GM21381 (cell line): ENCODE data around the gene CACNA1H.

Source experiments
- ATAC-seq: cut with Tn5 transposase; IDR thresholded peaks from one replicate; pipeline ENCODE4 v1.9.1; 2021; ENCODE audit warnings: mild to moderate bottlenecking, moderate library complexity; ENCODE audit not compliant: unreplicated experiment

CACNA1H gene

GRCh38 chr16:1171001-1171400 is 18.1 kb downstream of the CACNA1H start:
- no peak for ATAC-seq

- no peak for ATAC-seq
These were observed 19.0 kb downstream of the CACNA1H start for GRCh38 chr16:1171854-1172428.

GRCh38 chr16:1172651-1173050 is 19.7 kb downstream of the CACNA1H start:
- no peak for ATAC-seq

GRCh38 chr16:1173788-1174451 is 21.0 kb downstream of the CACNA1H start:
- ATAC-seq: no peak

GRCh38 chr16:1174477-1175357 is 21.8 kb downstream of the CACNA1H start:
- no peak for ATAC-seq

- ATAC-seq: no peak
These were observed 22.8 kb downstream of the CACNA1H start for GRCh38 chr16:1175566-1176279.

DNA sequence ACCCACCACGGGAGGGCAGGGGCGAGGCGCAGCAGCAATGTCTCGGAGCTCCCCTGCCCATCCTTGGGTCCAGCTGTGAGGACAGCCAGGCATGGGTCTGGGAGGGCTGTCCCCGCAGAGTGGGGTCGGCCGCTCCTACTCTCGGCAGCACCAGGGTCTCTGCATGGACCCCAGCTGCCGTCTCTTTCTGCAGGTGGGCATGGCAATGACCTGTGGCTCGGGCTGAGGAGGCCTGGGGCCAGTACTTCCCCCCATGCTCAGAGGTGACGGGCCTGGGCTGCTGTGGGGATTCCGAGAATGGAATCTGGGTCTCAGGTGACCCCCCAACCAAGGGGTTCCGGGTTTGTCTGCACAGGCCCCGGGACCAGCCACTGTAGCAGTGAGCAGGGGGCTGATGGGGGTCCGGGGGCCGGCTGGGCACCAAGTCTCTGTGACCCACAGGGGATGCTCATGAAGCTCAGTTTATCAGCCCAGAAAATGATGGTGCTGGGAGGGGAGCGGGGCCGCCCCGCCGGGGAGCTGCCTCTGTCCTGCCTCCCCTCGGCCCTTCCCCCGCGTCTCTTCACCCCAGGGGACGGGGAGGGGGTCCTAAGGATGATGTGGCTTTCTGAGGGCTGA is 23.5 kb downstream of the CACNA1H start:
- ATAC-seq: no peak

GRCh38 chr16:1177053-1177452 is 24.1 kb downstream of the CACNA1H start:
- no peak for ATAC-seq

GRCh38 chr16:1177750-1178149 is 24.8 kb downstream of the CACNA1H start:
- ATAC-seq: no peak

DNA sequence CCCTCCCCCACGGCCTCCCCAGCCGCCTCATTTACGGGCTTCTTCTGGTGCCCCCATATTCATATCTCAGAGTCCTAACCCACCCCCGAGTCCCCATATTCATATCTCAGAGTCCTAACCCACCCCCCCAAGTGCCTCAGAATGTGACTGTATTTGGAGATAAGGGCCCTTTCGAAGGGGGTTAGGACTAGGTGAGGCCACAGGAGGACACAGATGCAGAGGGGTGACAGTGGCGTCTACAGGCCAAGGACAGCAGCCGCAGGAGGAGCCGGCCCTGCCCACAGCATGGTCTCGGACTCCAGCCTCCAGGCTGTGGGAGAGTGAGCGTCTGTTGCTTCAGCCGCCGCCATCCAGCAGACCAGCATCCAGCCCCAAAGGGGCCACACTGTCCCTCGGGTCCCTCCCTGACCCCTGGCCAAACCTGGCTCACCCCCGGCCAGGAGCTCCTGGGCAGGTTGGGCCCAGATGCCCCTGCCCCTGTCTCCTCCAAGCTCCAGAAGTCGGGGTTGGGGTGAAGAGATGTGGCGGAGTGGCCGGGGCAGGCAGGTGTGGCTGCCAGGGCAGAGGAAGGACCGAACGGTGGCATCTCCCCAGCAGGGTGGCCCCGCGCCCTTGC is 25.5 kb downstream of the CACNA1H start:
- ATAC-seq: no peak

GRCh38 chr16:1180549-1181403 is 27.9 kb downstream of the CACNA1H start:
- ATAC-seq: no peak

GRCh38 chr16:1181404-1182315 is 28.8 kb downstream of the CACNA1H start:
- no peak for ATAC-seq

DNA sequence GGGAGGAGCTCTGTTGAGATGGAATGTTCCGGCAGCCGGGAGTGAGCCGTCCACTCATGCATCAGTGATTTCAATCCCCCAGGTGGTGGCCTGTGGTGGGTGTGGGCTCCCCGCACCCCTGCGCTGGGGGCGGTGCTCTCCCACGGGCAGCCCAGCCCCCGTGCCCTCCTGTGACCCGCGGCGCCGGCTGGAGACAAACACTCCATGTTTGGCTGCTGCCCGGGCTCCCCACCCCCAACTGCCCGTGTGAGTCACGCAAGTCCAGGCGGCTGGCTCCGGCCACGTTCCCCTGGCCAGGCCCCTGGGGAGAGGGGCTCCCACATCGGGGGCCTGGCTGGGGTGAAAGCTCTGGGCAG is 29.4 kb downstream of the CACNA1H start:
- no peak for ATAC-seq

DNA sequence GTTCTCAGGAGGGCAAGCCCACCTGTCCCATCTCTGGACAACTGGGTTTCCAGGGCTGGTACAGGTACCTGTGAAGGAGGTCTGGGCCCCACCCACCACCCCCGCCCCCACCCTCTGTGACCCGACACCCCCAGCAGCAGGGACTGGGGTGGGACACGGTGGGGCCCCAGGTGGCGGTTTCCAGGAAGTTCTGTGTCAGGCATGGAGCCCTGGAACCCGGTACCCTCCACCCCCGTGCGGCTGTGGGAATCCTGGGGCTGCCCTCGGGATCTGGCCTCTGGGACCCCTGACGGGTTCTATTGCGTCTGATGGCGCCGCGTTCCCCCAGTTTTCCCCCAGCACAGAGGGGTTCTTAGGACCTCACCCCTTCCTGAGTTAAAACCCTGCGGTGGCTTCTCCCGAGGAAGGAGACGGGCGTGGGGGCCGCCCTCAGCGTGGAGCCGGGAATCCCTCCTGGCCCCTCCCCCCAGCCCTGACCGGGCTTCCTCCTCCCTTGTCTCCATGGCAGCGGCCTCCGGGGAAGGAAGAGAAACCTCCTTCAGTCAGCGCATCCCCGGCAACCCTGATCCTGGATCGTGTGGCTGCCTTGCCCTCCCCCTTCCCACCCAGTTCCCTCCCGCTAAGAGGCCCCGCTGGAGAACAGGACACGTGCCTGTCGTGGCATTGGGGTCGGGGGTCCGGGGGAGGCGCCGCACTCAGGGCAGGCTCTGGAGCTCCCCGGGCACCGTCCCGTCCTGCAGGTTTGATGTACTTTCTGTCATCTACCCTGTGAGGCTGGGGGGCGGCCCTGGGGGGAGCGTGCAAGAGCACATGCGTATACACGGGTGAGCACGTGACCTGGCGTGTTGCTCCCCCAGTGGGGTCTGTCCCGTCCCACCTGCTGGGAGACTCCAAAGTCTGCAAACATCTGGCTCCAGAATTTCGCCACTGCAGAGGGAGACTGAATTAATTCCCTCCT is 30.3 kb downstream of the CACNA1H start:
- no peak for ATAC-seq

DNA sequence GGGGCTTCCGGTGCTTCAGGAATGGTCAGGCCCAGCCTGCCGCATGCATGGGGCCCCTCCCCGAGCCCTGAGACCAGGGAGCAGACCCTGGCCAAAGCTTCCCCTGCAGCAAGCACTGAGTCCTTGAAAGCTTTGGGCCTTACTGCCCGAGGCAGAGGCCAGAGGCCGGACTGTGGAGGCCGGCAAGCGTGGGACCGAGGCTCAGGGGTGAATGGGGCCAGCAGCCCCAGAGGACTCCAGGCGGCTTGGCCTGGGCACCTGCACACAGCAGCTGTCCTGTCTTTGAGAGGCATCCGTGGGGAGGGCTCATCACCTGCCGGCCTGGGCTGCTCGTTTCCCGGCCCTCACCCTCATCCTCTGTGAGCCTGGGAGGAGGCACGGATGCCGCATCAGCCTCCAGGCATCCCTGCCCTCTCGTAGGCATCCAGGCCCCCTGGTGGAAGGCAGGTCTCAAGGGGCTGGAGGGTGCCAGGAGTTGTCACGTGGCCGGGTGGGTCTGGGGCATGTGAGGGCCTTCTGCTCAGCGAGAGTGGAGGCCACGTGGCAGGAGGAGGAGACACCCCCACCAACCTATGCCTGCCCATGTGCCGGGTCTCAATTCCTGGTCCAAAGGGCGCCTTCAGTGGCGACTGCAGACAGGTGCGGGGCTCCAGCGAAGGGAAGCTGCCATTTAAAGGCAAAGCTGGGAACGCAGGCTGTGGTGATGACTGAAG is 31.4 kb downstream of the CACNA1H start:
- ATAC-seq: no peak

DNA sequence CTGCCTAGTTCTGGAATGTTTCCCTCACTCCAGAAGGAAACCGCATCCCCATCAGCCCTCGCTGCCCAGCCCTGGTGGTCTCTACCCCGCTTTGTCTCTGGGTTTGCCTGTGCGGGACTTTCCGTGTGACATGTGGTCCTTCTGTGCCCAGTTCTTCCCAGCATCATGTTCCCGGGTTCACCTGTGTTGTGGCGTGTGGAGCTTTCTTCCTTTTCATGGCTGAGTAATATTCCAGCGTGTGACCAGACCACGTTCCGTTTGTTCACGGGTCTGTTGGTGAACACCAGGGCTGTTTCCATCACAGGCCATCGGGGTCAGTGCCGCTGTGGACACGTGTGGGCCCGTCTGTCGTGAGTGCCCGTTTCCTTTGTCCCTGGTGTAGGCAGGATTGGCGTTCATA is 32.1 kb downstream of the CACNA1H start:
- no peak for ATAC-seq
